HG02840 (cell line): ENCODE data around the gene BMPR2.

Experiments used
- ATAC-seq: cut with Tn5 transposase; IDR thresholded peaks from one replicate; pipeline ENCODE4 v1.9.1; 2021; ENCODE audit warnings: mild to moderate bottlenecking, moderate library complexity, moderate number of reproducible peaks; ENCODE audit not compliant: unreplicated experiment, low FRiP score

Gene BMPR2

GRCh38 chr2:202583709-202584219 is 207.6 kb downstream of the BMPR2 start:
- no peak for ATAC-seq

- no peak for ATAC-seq
Observed at GRCh38 chr2:202588647-202589581, 212.8 kb downstream of the BMPR2 start.

- no peak for ATAC-seq
Observed at GRCh38 chr2:202589582-202589949, 213.4 kb downstream of the BMPR2 start.

- no peak for ATAC-seq
Observed at GRCh38 chr2:202592566-202592965, 216.4 kb downstream of the BMPR2 start.

- ATAC-seq = no peak
Observed at GRCh38 chr2:202599105-202599504, 223.0 kb downstream of the BMPR2 start.

GRCh38 chr2:202599911-202600310 is 223.8 kb downstream of the BMPR2 start:
- no peak for ATAC-seq

- ATAC-seq = no peak
Observed at GRCh38 chr2:202604699-202605098, 228.6 kb downstream of the BMPR2 start.

- no peak for ATAC-seq
Observed at GRCh38 chr2:202605174-202605573, 229.0 kb downstream of the BMPR2 start.

GRCh38 chr2:202608142-202608852 is 232.2 kb downstream of the BMPR2 start:
- ATAC-seq = no peak

- peak; percentile 92 for ATAC-seq
Observed at GRCh38 chr2:202609381-202610145, 233.4 kb downstream of the BMPR2 start.

GRCh38 chr2:202610380-202610779 is 234.3 kb downstream of the BMPR2 start:
- ATAC-seq = no peak

GRCh38 chr2:202612145-202612544 is 236.0 kb downstream of the BMPR2 start:
- no peak for ATAC-seq

GRCh38 chr2:202613479-202613878 is 237.4 kb downstream of the BMPR2 start:
- ATAC-seq = no peak
